Gastroesophageal sphincter (tissue), 4 donors: ENCODE data around the gene ATP8B3. TPM values are rescaled to one million over a fixed set of nuclear protein-coding genes. Genes with fewer than 3 reads are reported as not detected.
"Not testable (repeated sequence)": the region's sequence is repeated elsewhere in the genome, so short reads cannot be mapped to it uniquely, and the experiment has no call there.

Experiments
- ATAC-seq: fragments of 150-250 bp; one replicate; pipeline ENCODE4 v1.9.1; 2016; ENCODE audit warnings: mild to moderate bottlenecking, moderate library complexity
- H3K27ac ChIP-seq, 4 donors: fragments of 200-600 bp; sonication (generic) in 3 of 4; 1 replicate in 3 of 4; 2 replicates in 1 of 4; pipeline ENCODE4 v1.5.1; 2016 to 2019
- H3K27me3 ChIP-seq: fragments of 200-600 bp; sonication (generic); one replicate; pipeline ENCODE4 v1.5.1; 2019
- H3K36me3 ChIP-seq, 2 donors: fragments of 200-600 bp; sonication (generic); one replicate each; pipeline ENCODE4 v1.5.1; 2019; ENCODE audit warnings: control low read depth in 1 of 2
- H3K4me1 ChIP-seq, 3 donors: fragments of 200-600 bp; sonication (generic); 1 replicate in 2 of 3; 2 replicates in 1 of 3; pipeline ENCODE4 v1.5.1; 2016 to 2019; ENCODE audit warnings: control low read depth in 2 of 3
- H3K4me3 ChIP-seq, 2 donors: fragments of 200-600 bp; sonication (generic); one replicate each; pipeline ENCODE4 v1.5.1; 2019; ENCODE audit warnings: mild to moderate bottlenecking in 1 of 2, moderate library complexity in 1 of 2
- H3K9me3 ChIP-seq, 3 donors: fragments of 200-600 bp; sonication (generic); one replicate each; pipeline ENCODE4 v1.5.1; 2017 to 2019; ENCODE audit warnings: control low read depth in 2 of 3
- EP300 ChIP-seq: sonication (generic); formaldehyde crosslinking; IDR thresholded peaks from one replicate; pipeline ENCODE4 v1.6.1; 2017; ENCODE audit warnings: antibody characterized with exemption, mild to moderate bottlenecking
- POLR2A ChIP-seq, 2 donors: fragments of 450-650 bp; IDR thresholded peaks; one replicate each; pipeline ENCODE4 v1.6.1; 2017; ENCODE audit warnings: antibody characterized with exemption in 2 of 2, mild to moderate bottlenecking in 2 of 2, moderate library complexity in 1 of 2
- POLR2AphosphoS5 ChIP-seq: sonication (generic); formaldehyde crosslinking; IDR thresholded peaks from one replicate; pipeline ENCODE4 v1.6.1; 2017; ENCODE audit warnings: antibody characterized with exemption
- WGBS, 2 donors: methylation state at CpG; one replicate each; pipeline ENCODE4 v1.1.5; 2018; ENCODE audit warnings: low coverage in 1 of 2; 5-methylcytosine and 5-hydroxymethylcytosine counted together
- total RNA-seq, 4 donors: library from RNA; depleted of rRNA; stranded (reverse); fragments of >200 nt; gene quantifications; one replicate each; pipeline ENCODE4 v1.1.0, GENCODE V29; 2016
- TF ChIP-seq, protein P1 (sequence below), 4 experiments: fragments of 200-600 bp in 2 of 4; fragments of 450-650 bp in 2 of 4; sonication (generic) in 1 of 4; IDR thresholded peaks; one replicate each; pipeline ENCODE4 v1.5.1; 2017 to 2019; ENCODE audit warnings: antibody characterized with exemption in 4 of 4, mild to moderate bottlenecking in 2 of 4, moderate library complexity in 2 of 4

The ATP8B3 gene
- total RNA-seq, 4 donors from 2014 or later: 0.27 to 1.4 (median 0.48) TPM

DNA sequence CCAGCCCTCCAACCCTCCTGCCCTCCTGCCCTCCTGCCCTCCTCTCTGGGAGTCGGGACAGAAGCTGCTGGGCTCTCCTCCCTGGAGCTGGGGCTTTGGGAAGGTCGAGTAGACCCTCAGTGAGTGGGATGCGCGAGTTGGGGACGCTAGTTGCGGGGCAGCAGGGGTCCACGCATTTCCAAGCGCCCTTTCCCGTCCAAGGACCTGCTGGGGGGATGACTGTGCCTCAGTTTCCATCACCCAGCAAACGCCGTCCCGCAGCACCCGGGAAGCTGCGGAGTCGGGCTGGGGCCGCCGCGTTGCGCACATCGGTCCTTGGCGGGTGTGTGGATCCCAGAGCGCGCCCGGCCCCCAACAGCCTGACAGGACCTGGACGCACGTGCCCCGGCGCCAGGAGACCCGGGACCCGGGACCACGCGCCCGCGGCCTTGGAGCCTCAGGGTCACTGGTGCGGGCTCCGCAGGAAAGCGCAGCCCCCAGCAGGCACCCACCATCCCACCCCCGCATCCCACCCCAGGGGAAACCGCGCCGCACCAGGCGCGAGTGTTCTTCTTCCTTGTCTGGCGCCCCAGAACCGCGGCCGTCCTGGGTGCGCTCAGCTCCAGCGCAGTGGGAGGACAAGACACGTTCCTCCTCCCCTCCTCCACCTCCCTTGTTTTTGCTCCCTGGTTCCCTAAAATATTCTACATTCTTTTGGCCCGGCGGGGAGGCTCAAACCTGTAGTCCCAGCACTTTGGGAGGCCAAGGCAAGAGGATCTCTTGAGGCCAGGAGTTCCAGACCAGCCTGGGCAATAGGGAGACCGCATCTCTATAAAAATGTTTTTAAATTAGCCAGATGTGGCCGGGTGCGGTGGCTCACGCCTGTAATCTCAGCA, 49.6 kb downstream of the ATP8B3 start:
- H3K9me3 ChIP-seq: no peaks in the 10 kb centered on the region
- peaks cover 100% of the 10 kb centered on the region for H3K27me3 ChIP-seq
- peaks cover 0 to 9% (median 5%) of the 10 kb centered on the region in 3 donors for H3K4me1 ChIP-seq
- WGBS, 2 donors: 8 to 10% methylated on average over 2 to 13 of the region's 56 CpGs
- H3K4me3 ChIP-seq: no peak overlapping the region
- H3K36me3 ChIP-seq: no peaks in the 10 kb centered on the region
- ATAC-seq: no peak
- no peak overlapping the region for H3K27ac ChIP-seq
- TF ChIP-seq POLR2AphosphoS5: no peak
- no peak for TF ChIP-seq EP300
- no peak for TF ChIP-seq POLR2A (IDR thresholded peaks at IDR 0.05)
- TF ChIP-seq, protein P1, sequence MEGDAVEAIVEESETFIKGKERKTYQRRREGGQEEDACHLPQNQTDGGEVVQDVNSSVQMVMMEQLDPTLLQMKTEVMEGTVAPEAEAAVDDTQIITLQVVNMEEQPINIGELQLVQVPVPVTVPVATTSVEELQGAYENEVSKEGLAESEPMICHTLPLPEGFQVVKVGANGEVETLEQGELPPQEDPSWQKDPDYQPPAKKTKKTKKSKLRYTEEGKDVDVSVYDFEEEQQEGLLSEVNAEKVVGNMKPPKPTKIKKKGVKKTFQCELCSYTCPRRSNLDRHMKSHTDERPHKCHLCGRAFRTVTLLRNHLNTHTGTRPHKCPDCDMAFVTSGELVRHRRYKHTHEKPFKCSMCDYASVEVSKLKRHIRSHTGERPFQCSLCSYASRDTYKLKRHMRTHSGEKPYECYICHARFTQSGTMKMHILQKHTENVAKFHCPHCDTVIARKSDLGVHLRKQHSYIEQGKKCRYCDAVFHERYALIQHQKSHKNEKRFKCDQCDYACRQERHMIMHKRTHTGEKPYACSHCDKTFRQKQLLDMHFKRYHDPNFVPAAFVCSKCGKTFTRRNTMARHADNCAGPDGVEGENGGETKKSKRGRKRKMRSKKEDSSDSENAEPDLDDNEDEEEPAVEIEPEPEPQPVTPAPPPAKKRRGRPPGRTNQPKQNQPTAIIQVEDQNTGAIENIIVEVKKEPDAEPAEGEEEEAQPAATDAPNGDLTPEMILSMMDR (IDR thresholded peaks at IDR 0.05): no peak

- 0 to 9% methylated on average over 4 to 8 of the region's 30 CpGs for WGBS, 2 donors
- H3K4me3 ChIP-seq: no peak overlapping the region
- TF ChIP-seq EP300: no peak
- TF ChIP-seq POLR2A (IDR thresholded peaks at IDR 0.05): no peak
- no peak for ATAC-seq
- peaks cover 0 to 14% (median 8%) of the 10 kb centered on the region in 3 donors for H3K4me1 ChIP-seq
- H3K36me3 ChIP-seq: no peaks in the 10 kb centered on the region
- H3K27ac ChIP-seq: no peak overlapping the region
- no peaks in the 10 kb centered on the region for H3K9me3 ChIP-seq
- H3K27me3 ChIP-seq: peaks cover 100% of the 10 kb centered on the region
Observed at GRCh38 chr19:1761528-1762242, 50.4 kb downstream of the ATP8B3 start.

GRCh38 chr19:1760786-1761527, 51.1 kb downstream of the ATP8B3 start:
- 0 to 12% methylated on average over 1 to 12 of the region's 15 CpGs for WGBS, 2 donors
- H3K9me3 ChIP-seq, H3K4me3 ChIP-seq, ATAC-seq, H3K36me3 ChIP-seq, H3K27ac ChIP-seq: not testable (repeated sequence)
- Histone ChIP-seq H3K27me3 (peaks cover 100% of the 10 kb centered on the region), H3K4me1 (peaks cover 0 to 18% (median 8%) of the 10 kb centered on the region in 3 donors)

DNA sequence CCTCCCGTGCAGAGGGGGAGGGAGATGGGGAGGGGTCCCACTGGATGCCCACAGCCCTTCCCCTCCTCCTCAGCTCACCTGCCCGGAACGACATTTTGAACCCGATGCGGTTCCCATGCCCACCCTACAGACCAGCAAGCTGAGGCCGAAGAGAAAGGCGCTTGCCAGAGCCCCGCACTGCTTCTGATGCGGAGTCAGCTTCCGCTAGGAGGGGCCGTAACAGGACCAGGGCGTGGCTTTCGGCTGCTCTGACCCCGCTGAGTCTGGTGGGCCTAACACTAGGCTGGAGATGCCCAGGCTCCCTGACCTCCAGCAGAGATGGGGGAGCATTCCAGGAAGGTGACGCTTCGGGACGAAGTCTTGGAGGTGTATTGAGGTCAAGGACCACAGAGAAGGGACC, 52.1 kb downstream of the ATP8B3 start:
- TF ChIP-seq POLR2A (IDR thresholded peaks at IDR 0.05) (no peak), POLR2AphosphoS5 (no peak), EP300 (no peak)
- TF ChIP-seq, protein P1 (IDR thresholded peaks at IDR 0.05): no peak
- Histone ChIP-seq H3K36me3 (no peaks in the 10 kb centered on the region), H3K4me3 (no peak overlapping the region), H3K9me3 (no peaks in the 10 kb centered on the region), H3K27ac (no peak overlapping the region), H3K4me1 (peaks cover 0 to 27% (median 8%) of the 10 kb centered on the region in 3 donors), H3K27me3 (peaks cover 100% of the 10 kb centered on the region)
- WGBS, 2 donors: no CpG with 5 or more reads among the region's 17 CpGs
- ATAC-seq: no peak

DNA sequence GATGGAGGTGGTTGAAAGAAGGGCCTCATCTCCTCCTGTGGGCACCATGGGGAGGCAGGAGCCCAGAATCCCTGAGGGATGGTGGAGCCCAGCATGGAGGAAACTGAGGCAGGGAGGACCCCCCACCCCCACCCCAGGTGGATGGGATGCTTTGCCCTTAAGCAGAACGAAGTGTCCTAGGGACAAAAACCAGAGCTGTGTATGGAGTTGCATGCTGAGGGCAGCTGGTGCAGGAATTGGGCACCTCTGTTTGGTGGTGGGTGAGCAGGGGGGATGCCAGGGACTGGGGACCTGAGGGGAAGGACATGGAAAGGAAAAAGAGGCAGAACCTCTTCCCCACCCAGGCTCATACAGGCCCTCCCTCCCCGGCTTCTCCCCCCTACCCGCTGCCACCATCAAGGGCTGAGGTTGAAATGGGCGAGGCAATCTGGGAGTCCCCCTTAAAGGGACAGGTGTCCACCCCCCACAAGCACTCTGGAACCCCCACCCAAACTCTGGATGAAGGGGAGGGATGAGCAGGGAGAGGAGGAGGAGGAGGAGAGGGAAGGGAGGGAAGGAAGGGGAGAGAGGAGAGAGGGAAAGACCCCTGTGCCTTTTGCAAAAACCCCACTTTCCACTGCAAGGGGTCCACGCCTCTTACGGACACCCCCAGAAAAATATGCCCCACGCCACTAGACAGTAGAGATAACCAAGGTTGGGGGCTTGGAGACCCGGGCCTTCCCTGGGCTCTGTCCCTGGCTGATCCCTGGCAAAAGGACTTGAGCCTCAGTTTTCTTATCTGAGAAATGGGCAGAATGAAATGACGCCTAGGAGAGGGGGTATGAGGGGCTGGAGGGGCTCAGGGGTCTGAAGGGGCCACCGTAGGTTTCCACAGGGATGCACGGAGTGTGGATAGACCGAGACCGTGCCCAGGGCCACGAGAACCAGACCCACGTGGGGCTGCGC, 52.8 kb downstream of the ATP8B3 start:
- ATAC-seq: no peak
- Histone ChIP-seq H3K27me3 (peaks cover 99% of the 10 kb centered on the region), H3K36me3 (no peaks in the 10 kb centered on the region), H3K27ac (no peak overlapping the region), H3K4me1 (peaks cover 0 to 33% (median 8%) of the 10 kb centered on the region in 3 donors), H3K9me3 (no peaks in the 10 kb centered on the region), H3K4me3 (no peak overlapping the region)
- 20 to 26% methylated on average over 5 to 11 of the region's 16 CpGs for WGBS, 2 donors
- TF ChIP-seq POLR2A (IDR thresholded peaks at IDR 0.05): no peak
- TF ChIP-seq, protein P1 (IDR thresholded peaks at IDR 0.05): no peak
- no peak for TF ChIP-seq POLR2AphosphoS5
- no peak for TF ChIP-seq EP300
